Stimulated activated CD4-positive, alpha-beta T cell treated with anti-CD3 and anti-CD28 coated beads, TNF-alpha, amount 100 ng/mL, for 48 hours (primary cell): Measurements from ENCODE around the gene KRTCAP3.
A peak's percentile ranks its signal among the peaks of the same experiment; 100 is the strongest.
"Not testable (repeated sequence)": the region's sequence is repeated elsewhere in the genome, so short reads cannot be mapped to it uniquely, and the experiment has no call there.

ENCODE experiments used
- DNase-seq, 3 donors: peaks; one replicate each; pipeline ENCODE4 v3.0.0-alpha.2; 2020; ENCODE audit warnings: low read depth in 3 of 3

Gene KRTCAP3

DNA sequence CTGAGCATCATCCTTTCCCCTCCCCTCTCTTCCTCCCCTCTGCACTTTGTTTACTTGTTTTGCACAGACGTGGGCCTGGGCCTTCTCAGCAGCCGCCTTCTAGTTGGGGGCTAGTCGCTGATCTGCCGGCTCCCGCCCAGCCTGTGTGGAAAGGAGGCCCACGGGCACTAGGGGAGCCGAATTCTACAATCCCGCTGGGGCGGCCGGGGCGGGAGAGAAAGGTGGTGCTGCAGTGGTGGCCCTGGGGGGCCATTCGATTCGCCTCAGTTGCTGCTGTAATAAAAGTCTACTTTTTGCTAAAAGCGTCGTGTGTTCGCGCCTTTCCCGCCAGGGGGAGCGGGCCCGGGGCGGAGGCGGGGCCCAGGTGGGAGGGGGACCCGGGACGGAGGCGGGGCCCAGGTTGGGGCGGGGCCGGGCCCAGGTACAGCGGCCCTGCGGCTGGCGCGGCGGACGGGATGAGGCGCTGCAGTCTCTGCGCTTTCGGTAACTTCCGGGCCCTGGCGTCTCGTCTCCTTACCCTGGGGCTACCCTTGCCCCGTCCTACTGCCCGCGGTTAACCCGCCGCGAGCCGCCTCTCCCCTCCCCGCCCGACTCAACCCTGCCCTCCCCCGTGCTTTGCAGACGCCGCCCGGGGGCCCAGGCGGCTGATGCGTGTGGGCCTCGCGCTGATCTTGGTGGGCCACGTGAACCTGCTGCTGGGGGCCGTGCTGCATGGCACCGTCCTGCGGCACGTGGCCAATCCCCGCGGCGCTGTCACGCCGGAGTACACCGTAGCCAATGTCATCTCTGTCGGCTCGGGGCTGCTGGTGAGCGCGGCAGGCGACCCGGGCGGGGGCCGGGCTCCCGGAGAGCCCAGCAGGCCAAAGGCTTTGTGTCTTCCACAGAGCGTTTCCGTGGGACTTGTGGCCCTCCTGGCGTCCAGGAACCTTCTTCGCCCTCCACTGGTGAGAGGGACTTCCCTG lies at the start of gene KRTCAP3:
Gene KRTCAP3 (plus strand): TSS at position 424 of the 962 bp plus-strand sequence. CDS start 32 bp downstream, at position 456.
- no peak for DNase-seq

GRCh38 chr2:27393225-27393624 lies 49.0 kb upstream of the KRTCAP3 start:
- no peak for DNase-seq

- no peak for DNase-seq
Measured at GRCh38 chr2:27398962-27399361, 43.2 kb upstream of the KRTCAP3 start.

DNA sequence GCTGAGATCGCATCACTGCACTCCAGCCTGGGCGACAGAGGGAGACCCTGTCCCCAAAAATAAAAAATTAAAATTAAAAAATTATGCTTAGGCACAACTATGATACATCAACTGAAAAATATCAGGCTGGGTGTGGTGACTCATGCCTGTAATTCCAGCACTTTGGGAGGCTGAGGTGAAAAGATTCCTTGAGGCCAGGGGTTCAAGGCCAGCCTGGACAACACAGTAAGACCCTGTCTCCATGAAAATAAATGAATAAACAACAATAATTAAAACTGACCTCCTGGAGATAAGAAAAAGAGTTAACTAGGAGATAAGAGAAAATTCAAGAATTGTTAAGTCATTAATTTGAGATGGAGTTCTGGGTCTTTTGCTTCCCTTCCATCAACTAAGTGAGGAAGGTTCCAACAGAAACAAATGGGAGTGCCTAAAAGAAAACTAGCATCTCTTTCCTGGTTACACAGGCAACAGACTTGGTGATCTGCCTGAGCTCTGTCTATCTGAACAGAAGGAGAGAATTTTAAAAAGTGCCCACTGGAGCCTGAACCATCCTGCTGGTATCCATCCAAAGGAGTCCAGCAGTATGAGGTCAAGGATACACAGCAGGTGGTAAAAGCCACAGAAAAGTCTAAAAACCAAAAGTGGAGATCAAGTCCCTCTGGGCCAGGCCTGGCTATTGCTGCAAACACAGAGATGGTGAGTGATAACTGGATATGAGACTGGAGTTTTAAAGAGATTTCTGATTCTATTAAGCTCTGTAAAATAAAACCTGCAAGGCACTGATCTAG lies 41.6 kb upstream of the KRTCAP3 start:
- DNase-seq: no peak

GRCh38 chr2:27407798-27408491 lies 34.2 kb upstream of the KRTCAP3 start:
- DNase-seq: no peak

DNA sequence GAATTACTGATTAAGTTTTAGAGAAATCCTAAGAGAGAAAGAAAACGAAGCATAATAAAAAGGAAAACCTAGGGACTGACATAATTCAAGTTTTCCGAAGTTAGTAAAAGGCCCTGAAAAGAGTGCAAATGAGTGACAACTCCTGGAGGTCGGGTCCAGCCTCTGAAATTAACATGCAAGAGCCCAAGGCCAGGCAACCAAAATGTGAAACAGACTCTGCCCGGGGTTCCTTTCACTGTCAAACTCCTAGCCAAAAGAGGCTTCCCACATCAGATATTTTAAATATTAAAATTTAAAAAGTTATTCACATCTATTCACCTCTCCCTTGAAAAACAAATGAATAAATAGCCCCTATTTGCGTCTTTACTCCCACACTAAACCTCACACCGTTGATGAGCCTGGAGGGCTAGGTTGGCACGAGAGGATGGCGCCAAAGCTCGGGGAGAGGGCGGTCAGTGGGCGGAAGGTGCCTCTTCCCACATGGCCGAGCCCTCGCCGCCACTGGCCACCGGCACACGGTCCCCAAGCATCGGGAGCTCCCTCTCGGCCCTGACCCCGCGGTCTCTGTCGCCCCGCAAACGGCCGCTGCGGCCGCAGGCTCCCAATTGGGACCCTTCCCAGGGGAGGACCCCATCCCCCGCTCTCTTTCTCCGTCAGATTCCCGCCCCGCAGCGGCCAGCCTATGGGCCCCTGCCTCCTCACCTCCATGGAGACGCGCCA lies 33.4 kb upstream of the KRTCAP3 start:
- no peak for DNase-seq

- peak; percentile 94 to 98 (median 95) for DNase-seq
Measured at GRCh38 chr2:27409321-27410073, 32.7 kb upstream of the KRTCAP3 start, which contains the start of gene PPM1G. PPM1G (minus strand) TSS chr2:27409591; CDS start chr2:27409422, 169 bp downstream.

DNA sequence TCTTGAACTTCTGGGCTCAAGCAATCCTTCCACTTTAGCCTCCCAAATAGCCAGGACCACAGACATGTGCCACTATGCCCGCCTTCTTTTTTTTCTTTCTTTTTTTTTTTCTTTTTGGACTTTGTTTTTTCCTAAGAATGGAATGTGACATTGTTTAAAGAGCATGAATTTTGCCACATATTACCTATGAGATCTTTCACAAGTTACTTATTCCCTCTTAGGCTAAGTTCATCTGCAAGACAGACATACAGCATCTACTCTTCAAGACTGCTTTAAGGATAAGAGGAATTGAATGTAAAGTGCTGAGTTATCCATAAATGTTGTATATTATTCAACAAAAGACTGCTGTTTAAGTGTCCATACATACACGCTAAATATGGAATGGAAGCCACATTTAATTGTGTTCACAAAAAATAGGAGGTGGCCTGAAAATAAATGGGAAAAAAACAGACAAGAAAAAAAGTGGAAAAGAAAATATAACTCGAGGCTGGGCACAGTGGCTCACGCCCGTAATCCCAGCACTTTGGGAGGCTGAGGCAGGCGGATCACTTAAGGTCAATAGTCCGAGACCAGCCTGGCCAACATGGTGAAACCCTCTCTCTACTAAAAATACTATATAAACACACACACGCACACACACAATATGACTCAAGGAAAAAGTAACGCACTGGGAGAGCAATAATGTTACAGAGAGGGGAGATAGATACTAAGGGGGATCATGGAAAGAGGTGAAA lies 29.6 kb upstream of the KRTCAP3 start:
- no peak for DNase-seq

DNA sequence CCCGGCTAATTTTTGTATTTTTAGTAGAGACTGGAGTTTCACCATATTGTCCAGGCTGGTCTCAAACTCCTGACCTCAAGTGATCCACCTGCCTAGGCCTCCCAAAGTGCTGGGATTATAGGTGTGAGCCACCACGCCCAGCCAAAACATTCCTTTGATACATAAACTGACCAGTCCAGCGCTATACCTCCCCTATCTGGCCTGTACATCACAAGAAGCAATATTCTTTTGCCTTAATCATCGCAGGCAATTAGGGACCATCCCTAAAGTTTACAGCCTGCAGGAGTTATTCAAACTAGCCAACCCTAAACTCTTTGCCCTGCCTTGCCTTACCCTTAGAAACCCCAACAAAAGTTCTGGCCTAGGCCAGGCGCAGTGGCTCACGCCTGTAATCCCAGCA lies 26.0 kb upstream of the KRTCAP3 start:
- DNase-seq: no peak

DNA sequence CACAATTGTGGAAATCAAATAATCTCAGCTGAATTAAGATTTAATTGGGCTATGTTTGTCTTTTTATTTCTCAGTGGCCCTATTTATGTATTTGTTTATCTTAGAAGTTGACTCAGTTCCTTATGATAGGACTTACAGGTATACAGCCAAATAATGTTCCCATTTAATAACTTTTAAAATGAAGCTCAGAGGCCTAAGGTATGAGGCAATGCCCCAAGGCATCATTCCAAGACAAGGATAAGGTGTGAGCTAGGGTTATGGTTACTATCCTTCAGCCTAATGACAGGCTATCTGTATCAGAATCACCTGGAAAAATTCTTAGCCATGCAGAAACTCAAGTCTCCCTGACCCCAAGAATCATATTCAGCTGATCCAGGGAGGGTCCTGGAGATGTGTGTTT lies 21.2 kb upstream of the KRTCAP3 start:
- DNase-seq: no peak

DNA sequence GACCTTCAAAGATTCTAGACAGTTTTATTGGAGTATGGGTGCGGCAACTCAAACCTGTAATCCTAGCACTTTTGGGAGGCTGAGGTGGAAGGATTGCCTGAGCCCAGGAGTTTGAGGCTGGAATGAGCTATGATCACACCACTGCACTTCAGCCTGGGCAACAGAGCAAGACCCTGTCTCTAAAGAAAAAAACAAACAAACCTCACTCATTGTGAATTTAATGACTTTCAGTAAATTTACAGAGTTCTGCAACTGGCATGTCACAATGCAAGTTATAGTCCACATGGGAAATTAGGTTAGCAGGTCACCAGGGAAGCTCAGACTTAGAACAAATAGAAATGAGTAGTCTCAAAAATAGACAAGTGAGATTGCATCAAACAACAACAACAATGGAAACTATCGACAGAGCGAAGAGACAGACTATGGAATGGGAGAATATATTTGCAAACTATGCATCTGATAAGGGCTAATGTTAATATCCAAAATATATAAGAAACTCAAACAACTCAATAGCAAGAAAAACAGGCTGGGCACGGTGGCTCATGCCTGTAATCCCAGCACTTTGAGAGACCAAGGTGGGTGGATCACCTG lies 20.4 kb upstream of the KRTCAP3 start:
- no peak for DNase-seq

- DNase-seq: no peak
Measured at GRCh38 chr2:27422958-27423357, 19.2 kb upstream of the KRTCAP3 start.

GRCh38 chr2:27425039-27425438 lies 17.1 kb upstream of the KRTCAP3 start:
- not testable (repeated sequence) for DNase-seq

- DNase-seq: no peak
Measured at GRCh38 chr2:27427863-27428212, 14.3 kb upstream of the KRTCAP3 start.

- peak; percentile 80 to 93 (median 88) for DNase-seq
Measured at GRCh38 chr2:27428213-27428977, 13.8 kb upstream of the KRTCAP3 start, which contains the start of gene NRBP1. NRBP1 (plus strand) TSS chr2:27428631; CDS start chr2:27433274, 4,643 bp downstream.

- DNase-seq: peak; percentile 53 to 57 (median 56)
Measured at GRCh38 chr2:27428978-27429541, 13.1 kb upstream of the KRTCAP3 start.

DNA sequence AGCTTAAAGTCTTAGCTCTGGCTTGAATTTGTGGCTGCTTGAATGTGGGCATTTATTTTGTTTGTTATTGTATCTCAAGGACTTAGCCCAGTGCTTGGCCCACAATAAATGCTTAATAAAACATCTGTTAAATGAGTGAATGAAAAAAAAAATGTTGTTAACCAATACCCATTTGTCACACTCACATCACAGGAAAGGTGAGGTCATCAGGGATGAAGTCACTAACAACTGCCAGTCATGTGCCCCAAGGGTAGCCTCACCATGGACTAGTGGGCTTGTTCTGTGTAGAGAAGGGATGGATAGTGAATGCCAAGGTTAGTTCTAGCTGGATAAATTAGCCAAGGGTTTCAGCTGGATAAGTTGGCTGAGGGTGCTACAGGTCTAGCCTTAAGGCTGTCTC lies 10.8 kb upstream of the KRTCAP3 start:
- no peak for DNase-seq

GRCh38 chr2:27435628-27436027 lies 6.6 kb upstream of the KRTCAP3 start:
- DNase-seq: no peak
